H1 (cell line): ENCODE data around the gene GFAP. TPM values are rescaled to one million over a fixed set of nuclear protein-coding genes. Genes with fewer than 3 reads are reported as not detected.

Experiments used
- FOSL1 ChIP-seq: IDR thresholded peaks from 2 replicates; pipeline ENCODE4 v1.6.1; 2011; ENCODE audit warnings: mild to moderate bottlenecking, low read depth, low read length, moderate library complexity; ENCODE audit not compliant: insufficient read depth
- KDM5A ChIP-seq: fragments of 200-600 bp; IDR thresholded peaks from 2 replicates; pipeline ENCODE4 v1.7.1; 2012; ENCODE audit warnings: mild to moderate bottlenecking, low read length, inconsistent platforms, mixed read lengths
- MAFK ChIP-seq: IDR thresholded peaks from 2 replicates; pipeline ENCODE4 v1.6.1; 2012; ENCODE audit warnings: low read depth, mild to moderate bottlenecking, improper control_type of control experiment, low read length
- NRF1 ChIP-seq: IDR thresholded peaks from 2 replicates; pipeline ENCODE4 v1.6.1; 2011; ENCODE audit warnings: mild to moderate bottlenecking, low read depth, low read length, improper control_type of control experiment
- polyA plus RNA-seq, 7 experiments: library from polyadenylated mRNA; depleted of rRNA in 3 of 7; stranded (reverse) in 5 of 7; unstranded in 2 of 7; fragments of >200 nt in 5 of 7; fragments of 200-250 nt in 2 of 7; gene quantifications; 1 replicate in 5 of 7; 2 replicates in 1 of 7; 4 replicates in 1 of 7; pipeline versions ENCODE4 v1.2.1 to v1.2.3, GENCODE V29; 2011 to 2013; ENCODE audit warnings: missing spikeins in 2 of 7, mixed read lengths in 2 of 7
- total RNA-seq: library from RNA; stranded (reverse); fragmentation: NEBNext Ultra II Directional; extraction: Animal tissue kit (Norgen Biotek cat#: 25700); gene quantifications from 2 replicates; pipeline ENCODE4 v1.2.1, GENCODE V29; 2021
- TF ChIP-seq, protein P1 (sequence below): fragments of 300-600 bp; sonication (generic); IDR thresholded peaks from 2 replicates; pipeline ENCODE4 v1.7.1; 2012; ENCODE audit warnings: low read length, moderate library complexity, mild to moderate bottlenecking, inconsistent platforms; ENCODE audit not compliant: insufficient replicate concordance
- TF ChIP-seq, protein P2 (sequence below): IDR thresholded peaks from 2 replicates; pipeline ENCODE4 v1.6.1; 2011; ENCODE audit warnings: low read depth, mild to moderate bottlenecking, low read length; ENCODE audit not compliant: insufficient read depth

GFAP gene
- total and polyA plus RNA-seq, 2 of the 8 experiments (the other 6 are each of a cell fraction or from before 2014, with no cell fraction given), result 1.3 to 1.5 TPM

DNA sequence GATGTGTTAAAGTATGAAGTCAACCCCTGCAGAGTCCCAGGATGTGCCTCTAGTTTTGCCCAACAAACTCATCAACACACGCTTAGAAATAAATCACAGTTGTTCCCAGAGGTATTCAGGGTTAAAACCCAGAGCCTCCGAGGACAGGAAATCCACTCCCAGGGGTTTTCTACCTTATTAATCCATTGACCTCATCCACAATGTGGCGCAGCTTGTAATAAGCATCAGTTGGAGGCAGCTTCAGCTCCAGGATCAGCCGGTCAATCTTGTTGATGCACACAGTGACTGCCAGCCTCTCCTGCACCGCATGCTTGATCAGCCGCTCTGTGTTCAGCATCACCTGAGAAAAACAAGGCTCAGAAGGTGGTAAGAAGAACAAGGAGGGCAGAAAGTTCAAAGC, 39.5 kb downstream of the GFAP start (continued):
- TF ChIP-seq, protein P1, sequence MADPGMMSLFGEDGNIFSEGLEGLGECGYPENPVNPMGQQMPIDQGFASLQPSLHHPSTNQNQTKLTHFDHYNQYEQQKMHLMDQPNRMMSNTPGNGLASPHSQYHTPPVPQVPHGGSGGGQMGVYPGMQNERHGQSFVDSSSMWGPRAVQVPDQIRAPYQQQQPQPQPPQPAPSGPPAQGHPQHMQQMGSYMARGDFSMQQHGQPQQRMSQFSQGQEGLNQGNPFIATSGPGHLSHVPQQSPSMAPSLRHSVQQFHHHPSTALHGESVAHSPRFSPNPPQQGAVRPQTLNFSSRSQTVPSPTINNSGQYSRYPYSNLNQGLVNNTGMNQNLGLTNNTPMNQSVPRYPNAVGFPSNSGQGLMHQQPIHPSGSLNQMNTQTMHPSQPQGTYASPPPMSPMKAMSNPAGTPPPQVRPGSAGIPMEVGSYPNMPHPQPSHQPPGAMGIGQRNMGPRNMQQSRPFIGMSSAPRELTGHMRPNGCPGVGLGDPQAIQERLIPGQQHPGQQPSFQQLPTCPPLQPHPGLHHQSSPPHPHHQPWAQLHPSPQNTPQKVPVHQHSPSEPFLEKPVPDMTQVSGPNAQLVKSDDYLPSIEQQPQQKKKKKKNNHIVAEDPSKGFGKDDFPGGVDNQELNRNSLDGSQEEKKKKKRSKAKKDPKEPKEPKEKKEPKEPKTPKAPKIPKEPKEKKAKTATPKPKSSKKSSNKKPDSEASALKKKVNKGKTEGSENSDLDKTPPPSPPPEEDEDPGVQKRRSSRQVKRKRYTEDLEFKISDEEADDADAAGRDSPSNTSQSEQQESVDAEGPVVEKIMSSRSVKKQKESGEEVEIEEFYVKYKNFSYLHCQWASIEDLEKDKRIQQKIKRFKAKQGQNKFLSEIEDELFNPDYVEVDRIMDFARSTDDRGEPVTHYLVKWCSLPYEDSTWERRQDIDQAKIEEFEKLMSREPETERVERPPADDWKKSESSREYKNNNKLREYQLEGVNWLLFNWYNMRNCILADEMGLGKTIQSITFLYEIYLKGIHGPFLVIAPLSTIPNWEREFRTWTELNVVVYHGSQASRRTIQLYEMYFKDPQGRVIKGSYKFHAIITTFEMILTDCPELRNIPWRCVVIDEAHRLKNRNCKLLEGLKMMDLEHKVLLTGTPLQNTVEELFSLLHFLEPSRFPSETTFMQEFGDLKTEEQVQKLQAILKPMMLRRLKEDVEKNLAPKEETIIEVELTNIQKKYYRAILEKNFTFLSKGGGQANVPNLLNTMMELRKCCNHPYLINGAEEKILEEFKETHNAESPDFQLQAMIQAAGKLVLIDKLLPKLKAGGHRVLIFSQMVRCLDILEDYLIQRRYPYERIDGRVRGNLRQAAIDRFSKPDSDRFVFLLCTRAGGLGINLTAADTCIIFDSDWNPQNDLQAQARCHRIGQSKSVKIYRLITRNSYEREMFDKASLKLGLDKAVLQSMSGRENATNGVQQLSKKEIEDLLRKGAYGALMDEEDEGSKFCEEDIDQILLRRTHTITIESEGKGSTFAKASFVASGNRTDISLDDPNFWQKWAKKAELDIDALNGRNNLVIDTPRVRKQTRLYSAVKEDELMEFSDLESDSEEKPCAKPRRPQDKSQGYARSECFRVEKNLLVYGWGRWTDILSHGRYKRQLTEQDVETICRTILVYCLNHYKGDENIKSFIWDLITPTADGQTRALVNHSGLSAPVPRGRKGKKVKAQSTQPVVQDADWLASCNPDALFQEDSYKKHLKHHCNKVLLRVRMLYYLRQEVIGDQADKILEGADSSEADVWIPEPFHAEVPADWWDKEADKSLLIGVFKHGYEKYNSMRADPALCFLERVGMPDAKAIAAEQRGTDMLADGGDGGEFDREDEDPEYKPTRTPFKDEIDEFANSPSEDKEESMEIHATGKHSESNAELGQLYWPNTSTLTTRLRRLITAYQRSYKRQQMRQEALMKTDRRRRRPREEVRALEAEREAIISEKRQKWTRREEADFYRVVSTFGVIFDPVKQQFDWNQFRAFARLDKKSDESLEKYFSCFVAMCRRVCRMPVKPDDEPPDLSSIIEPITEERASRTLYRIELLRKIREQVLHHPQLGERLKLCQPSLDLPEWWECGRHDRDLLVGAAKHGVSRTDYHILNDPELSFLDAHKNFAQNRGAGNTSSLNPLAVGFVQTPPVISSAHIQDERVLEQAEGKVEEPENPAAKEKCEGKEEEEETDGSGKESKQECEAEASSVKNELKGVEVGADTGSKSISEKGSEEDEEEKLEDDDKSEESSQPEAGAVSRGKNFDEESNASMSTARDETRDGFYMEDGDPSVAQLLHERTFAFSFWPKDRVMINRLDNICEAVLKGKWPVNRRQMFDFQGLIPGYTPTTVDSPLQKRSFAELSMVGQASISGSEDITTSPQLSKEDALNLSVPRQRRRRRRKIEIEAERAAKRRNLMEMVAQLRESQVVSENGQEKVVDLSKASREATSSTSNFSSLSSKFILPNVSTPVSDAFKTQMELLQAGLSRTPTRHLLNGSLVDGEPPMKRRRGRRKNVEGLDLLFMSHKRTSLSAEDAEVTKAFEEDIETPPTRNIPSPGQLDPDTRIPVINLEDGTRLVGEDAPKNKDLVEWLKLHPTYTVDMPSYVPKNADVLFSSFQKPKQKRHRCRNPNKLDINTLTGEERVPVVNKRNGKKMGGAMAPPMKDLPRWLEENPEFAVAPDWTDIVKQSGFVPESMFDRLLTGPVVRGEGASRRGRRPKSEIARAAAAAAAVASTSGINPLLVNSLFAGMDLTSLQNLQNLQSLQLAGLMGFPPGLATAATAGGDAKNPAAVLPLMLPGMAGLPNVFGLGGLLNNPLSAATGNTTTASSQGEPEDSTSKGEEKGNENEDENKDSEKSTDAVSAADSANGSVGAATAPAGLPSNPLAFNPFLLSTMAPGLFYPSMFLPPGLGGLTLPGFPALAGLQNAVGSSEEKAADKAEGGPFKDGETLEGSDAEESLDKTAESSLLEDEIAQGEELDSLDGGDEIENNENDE, result no peak
- TF ChIP-seq, protein P2, sequence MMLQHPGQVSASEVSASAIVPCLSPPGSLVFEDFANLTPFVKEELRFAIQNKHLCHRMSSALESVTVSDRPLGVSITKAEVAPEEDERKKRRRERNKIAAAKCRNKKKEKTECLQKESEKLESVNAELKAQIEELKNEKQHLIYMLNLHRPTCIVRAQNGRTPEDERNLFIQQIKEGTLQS, result no peak
- no peak for TF ChIP-seq MAFK
- no peak for TF ChIP-seq KDM5A
- TF ChIP-seq NRF1, result no peak
- no peak for TF ChIP-seq FOSL1
